ENCODE data around the gene CAMTA1.

The CAMTA1 gene

GRCh38 chr1:7250176-7250575, 464.9 kb downstream of the CAMTA1 start:
- no peak for FAIRE-seq
- DNase-seq (ENCODE audit: insufficient read length, low spot score): no peak
- TF ChIP-seq CTCF (IDR thresholded peaks at IDR 0.05; ENCODE audit: insufficient read depth, missing control alignments): no peak

GRCh38 chr1:7250597-7251453, 465.6 kb downstream of the CAMTA1 start:
- no peak for DNase-seq (ENCODE audit: insufficient read length, low spot score)
- no peak for FAIRE-seq
- TF ChIP-seq CTCF (IDR thresholded peaks at IDR 0.05; ENCODE audit: insufficient read depth, missing control alignments): no peak

- no peak for TF ChIP-seq CTCF (IDR thresholded peaks at IDR 0.05; ENCODE audit: insufficient read depth, missing control alignments)
- DNase-seq (ENCODE audit: insufficient read length, low spot score): no peak
- FAIRE-seq: no peak
Observed at GRCh38 chr1:7251454-7251800, 466.2 kb downstream of the CAMTA1 start.

- FAIRE-seq (no peak), DNase-seq (ENCODE audit: insufficient read length, low spot score) (no peak)
- no peak for TF ChIP-seq CTCF (IDR thresholded peaks at IDR 0.05; ENCODE audit: insufficient read depth, missing control alignments)
Observed at GRCh38 chr1:7252411-7253117, 467.3 kb downstream of the CAMTA1 start.

- FAIRE-seq (no peak), DNase-seq (ENCODE audit: insufficient read length, low spot score) (no peak)
- no peak for TF ChIP-seq CTCF (IDR thresholded peaks at IDR 0.05; ENCODE audit: insufficient read depth, missing control alignments)
Observed at GRCh38 chr1:7253118-7253480, 467.8 kb downstream of the CAMTA1 start.

GRCh38 chr1:7253988-7254587, 468.8 kb downstream of the CAMTA1 start:
- DNase-seq (ENCODE audit: insufficient read length, low spot score) (no peak), FAIRE-seq (no peak)
- no peak for TF ChIP-seq CTCF (IDR thresholded peaks at IDR 0.05; ENCODE audit: insufficient read depth, missing control alignments)
